Peyer's patch (tissue), 4 donors: ENCODE measurements around the gene C6orf132.

ENCODE experiments used
- POLR2A ChIP-seq, 2 donors: fragments of 450-650 bp; IDR thresholded peaks; one replicate each; pipeline ENCODE4 v1.5.1; 2017; ENCODE audit warnings: antibody characterized with exemption in 2 of 2, mild to moderate bottlenecking in 2 of 2, moderate library complexity in 2 of 2
- TF ChIP-seq, protein P1 (sequence below), 6 experiments: fragments of 450-650 bp in 4 of 6; fragments of 200-600 bp in 2 of 6; sonication (generic) in 1 of 6; IDR thresholded peaks; one replicate each; pipeline ENCODE4 v1.5.1; 2017 to 2019; ENCODE audit warnings: antibody characterized with exemption in 6 of 6, mild to moderate bottlenecking in 3 of 6, moderate library complexity in 1 of 6

DNA sequence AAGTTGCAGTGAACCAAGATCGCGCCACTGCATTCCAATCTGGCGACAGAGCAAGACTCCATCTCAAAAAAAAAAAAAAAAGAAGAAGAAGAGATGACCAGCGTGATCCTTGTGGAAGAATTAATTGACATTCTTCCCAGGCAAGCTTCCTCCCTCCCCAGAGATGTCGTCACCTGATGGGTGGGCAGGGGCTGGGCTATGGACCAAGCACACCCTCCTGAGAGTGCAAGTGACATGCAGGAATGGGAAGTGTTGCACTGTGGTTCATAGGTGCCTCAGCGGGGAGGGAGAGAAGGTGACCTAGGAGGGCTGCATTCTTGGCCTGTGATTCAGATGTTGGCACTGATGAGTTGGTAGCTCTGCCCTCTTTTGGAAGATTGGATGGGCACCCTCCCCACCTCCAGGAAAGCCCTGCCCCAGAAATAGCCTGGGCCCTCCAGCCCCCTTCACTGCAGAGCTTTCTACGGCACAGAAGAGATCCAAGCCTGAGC, 54.3 kb downstream of the C6orf132 start:
- TF ChIP-seq, protein P1, sequence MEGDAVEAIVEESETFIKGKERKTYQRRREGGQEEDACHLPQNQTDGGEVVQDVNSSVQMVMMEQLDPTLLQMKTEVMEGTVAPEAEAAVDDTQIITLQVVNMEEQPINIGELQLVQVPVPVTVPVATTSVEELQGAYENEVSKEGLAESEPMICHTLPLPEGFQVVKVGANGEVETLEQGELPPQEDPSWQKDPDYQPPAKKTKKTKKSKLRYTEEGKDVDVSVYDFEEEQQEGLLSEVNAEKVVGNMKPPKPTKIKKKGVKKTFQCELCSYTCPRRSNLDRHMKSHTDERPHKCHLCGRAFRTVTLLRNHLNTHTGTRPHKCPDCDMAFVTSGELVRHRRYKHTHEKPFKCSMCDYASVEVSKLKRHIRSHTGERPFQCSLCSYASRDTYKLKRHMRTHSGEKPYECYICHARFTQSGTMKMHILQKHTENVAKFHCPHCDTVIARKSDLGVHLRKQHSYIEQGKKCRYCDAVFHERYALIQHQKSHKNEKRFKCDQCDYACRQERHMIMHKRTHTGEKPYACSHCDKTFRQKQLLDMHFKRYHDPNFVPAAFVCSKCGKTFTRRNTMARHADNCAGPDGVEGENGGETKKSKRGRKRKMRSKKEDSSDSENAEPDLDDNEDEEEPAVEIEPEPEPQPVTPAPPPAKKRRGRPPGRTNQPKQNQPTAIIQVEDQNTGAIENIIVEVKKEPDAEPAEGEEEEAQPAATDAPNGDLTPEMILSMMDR (IDR thresholded peaks at IDR 0.05): no peak
- no peak for TF ChIP-seq POLR2A (IDR thresholded peaks at IDR 0.05)
